Calu3 (cell line): ENCODE results near the gene TANC1. TPM values are rescaled to one million over a fixed set of nuclear protein-coding genes. Genes with fewer than 3 reads are reported as not detected.

Experiments
- BruUV-seq: library from RNA; stranded (reverse); fragments of 400-500 nt; replicated peaks from 2 replicates; lab custom pipeline; 2021; lab: Mats Ljungman, UMichigan
- CTCF ChIA-PET: fragments of 300-600 bp; sonication (Branson Sonifier 250); formaldehyde crosslinking; loops from one replicate; lab custom pipeline; 2022; ENCODE audit warnings: antibody characterized with exemption; lab: Charles Lee
- DNase-seq: peaks from one replicate; pipeline ENCODE4 v3.0.0; 2022
- H3K27ac Mint-ChIP-seq: one replicate; pipeline ENCODE4 v1.8.0; 2022; ENCODE audit warnings: mixed read lengths; ENCODE audit not compliant: unreplicated experiment
- H3K27me3 Mint-ChIP-seq: one replicate; pipeline ENCODE4 v1.8.0; 2022; ENCODE audit warnings: mixed read lengths; ENCODE audit not compliant: unreplicated experiment
- H3K36me3 Mint-ChIP-seq: one replicate; pipeline ENCODE4 v1.8.0; 2022; ENCODE audit warnings: mild to moderate bottlenecking, moderate library complexity, mixed read lengths; ENCODE audit not compliant: insufficient read depth, unreplicated experiment
- H3K4me1 Mint-ChIP-seq: one replicate; pipeline ENCODE4 v1.8.0; 2022; ENCODE audit warnings: mild to moderate bottlenecking, low read depth, mixed read lengths; ENCODE audit not compliant: unreplicated experiment
- H3K4me3 Mint-ChIP-seq: one replicate; pipeline ENCODE4 v1.8.0; 2022; ENCODE audit warnings: mild to moderate bottlenecking, low read depth, moderate library complexity, mixed read lengths; ENCODE audit not compliant: unreplicated experiment
- H3K9me3 Mint-ChIP-seq: one replicate; pipeline ENCODE4 v1.8.0; 2022; ENCODE audit warnings: low read depth, mixed read lengths; ENCODE audit not compliant: unreplicated experiment
- CTCF ChIP-seq: fragments of 200-600 bp; IDR thresholded peaks from one replicate; pipeline ENCODE4 v1.8.0; 2022; ENCODE audit warnings: antibody characterized with exemption; ENCODE audit not compliant: unreplicated experiment
- intact Hi-C: fragments of 100-400 bp; cut with micrococcal nuclease; formaldehyde crosslinking; loops from one replicate; pipeline ENCODE4 v1.10.0; 2022; ENCODE audit not compliant: unreplicated experiment
- total RNA-seq: library from RNA; stranded (reverse); gene quantifications from 2 replicates; pipeline ENCODE4 v1.2.3, GENCODE V29; 2022

Gene TANC1
- total RNA-seq, 1 experiment from 2014 or later = 41.2 TPM

GRCh38 chr2:159217676-159218075 is 249.2 kb downstream of the TANC1 start:
- Mint-ChIP-seq H3K9me3 (peaks cover 4% of the 10 kb centered on the region), H3K27ac (no peak overlapping the region), H3K4me3 (no peak overlapping the region), H3K4me1 (no peaks in the 10 kb centered on the region), H3K27me3 (no peaks in the 10 kb centered on the region), H3K36me3 (peaks cover 8% of the 10 kb centered on the region)
- CTCF ChIA-PET = no interaction called here
- no TSS peak for BruUV-seq
- intact Hi-C loops = no loop called here
- no peak for TF ChIP-seq CTCF
- no peak for DNase-seq

GRCh38 chr2:159218389-159218788 is 249.9 kb downstream of the TANC1 start:
- BruUV-seq = no TSS peak
- H3K4me1 Mint-ChIP-seq = no peaks in the 10 kb centered on the region
- no peak overlapping the region for H3K27ac Mint-ChIP-seq
- intact Hi-C loops = no loop called here
- peaks cover 8% of the 10 kb centered on the region for H3K36me3 Mint-ChIP-seq
- H3K9me3 Mint-ChIP-seq = peaks cover 4% of the 10 kb centered on the region
- H3K4me3 Mint-ChIP-seq = no peak overlapping the region
- CTCF ChIA-PET = no interaction called here
- DNase-seq = no peak
- no peak for TF ChIP-seq CTCF
- H3K27me3 Mint-ChIP-seq = no peaks in the 10 kb centered on the region

- Mint-ChIP-seq H3K27ac (no peak overlapping the region), H3K36me3 (peaks cover 19% of the 10 kb centered on the region), H3K4me1 (no peaks in the 10 kb centered on the region), H3K4me3 (no peak overlapping the region), H3K27me3 (no peaks in the 10 kb centered on the region), H3K9me3 (peaks cover 4% of the 10 kb centered on the region)
- intact Hi-C loops = no loop called here
- TF ChIP-seq CTCF = no peak
- no peak for DNase-seq
- no TSS peak for BruUV-seq
- CTCF ChIA-PET = no interaction called here
Observed at GRCh38 chr2:159219394-159219998, 251.1 kb downstream of the TANC1 start.

- no TSS peak for BruUV-seq
- no peaks in the 10 kb centered on the region for H3K27me3 Mint-ChIP-seq
- H3K9me3 Mint-ChIP-seq = no peaks in the 10 kb centered on the region
- intact Hi-C loops = no loop called here
- peaks cover 23% of the 10 kb centered on the region for H3K36me3 Mint-ChIP-seq
- CTCF ChIA-PET = interaction anchor here (0.6 kb wide), 1 partner anchor 700 kb away, joined by 3 read pairs; no protein-coding TSS in a partner anchor
- no peak overlapping the region for H3K27ac Mint-ChIP-seq
- H3K4me3 Mint-ChIP-seq = no peak overlapping the region
- TF ChIP-seq CTCF = no peak
- no peak for DNase-seq
- no peaks in the 10 kb centered on the region for H3K4me1 Mint-ChIP-seq
Observed at GRCh38 chr2:159224061-159224813, 255.8 kb downstream of the TANC1 start.
